MM.1S (cell line): ENCODE data around the gene IFIT1B.
"Not testable (repeated sequence)": the region's sequence is repeated elsewhere in the genome, so short reads cannot be mapped to it uniquely, and the experiment has no call there.

Source experiments
- DNase-seq: peaks from one replicate; pipeline ENCODE4 v3.0.0-alpha.2; 2015
- H2AFZ ChIP-seq: fragments of 300-600 bp; sonication (generic); 2 replicates; pipeline ENCODE4 v1.6.0; 2016; ENCODE audit warnings: antibody characterized with exemption, low read length
- H3F3A ChIP-seq: fragments of 300-600 bp; sonication (generic); 2 replicates; pipeline ENCODE4 v1.6.1; 2016; ENCODE audit warnings: mild to moderate bottlenecking, antibody characterized with exemption, low read length, moderate library complexity, mixed read lengths; ENCODE audit not compliant: insufficient read depth
- H3K27ac ChIP-seq: fragments of 300-600 bp; sonication (generic); 2 replicates; pipeline ENCODE4 v1.5.1; 2016; ENCODE audit warnings: mild to moderate bottlenecking, low read length
- H3K27me3 ChIP-seq: fragments of 300-600 bp; sonication (generic); replicated peaks from 2 replicates; pipeline ENCODE4 v1.6.0; 2016; ENCODE audit warnings: low read length; ENCODE audit not compliant: insufficient read depth
- H3K36me3 ChIP-seq: fragments of 300-600 bp; sonication (generic); replicated peaks from 2 replicates; pipeline ENCODE4 v1.6.1; 2016; ENCODE audit warnings: mild to moderate bottlenecking, low read length, mixed read lengths; ENCODE audit not compliant: insufficient read depth
- H3K4me1 ChIP-seq: fragments of 300-600 bp; sonication (generic); 2 replicates; pipeline ENCODE4 v1.6.1; 2016; ENCODE audit warnings: low read length, mixed read lengths
- H3K4me2 ChIP-seq: fragments of 300-600 bp; sonication (generic); 2 replicates; pipeline ENCODE4 v1.6.0; 2016; ENCODE audit warnings: low read depth, low read length
- H3K4me3 ChIP-seq: fragments of 300-600 bp; sonication (generic); 2 replicates; pipeline ENCODE4 v1.5.1; 2016; ENCODE audit warnings: low read length, mixed read lengths
- H3K79me2 ChIP-seq: fragments of 300-600 bp; sonication (generic); 2 replicates; pipeline ENCODE4 v1.6.1; 2016; ENCODE audit warnings: mixed run types, low read length, mixed read lengths
- H3K9ac ChIP-seq: fragments of 300-600 bp; sonication (generic); 2 replicates; pipeline ENCODE4 v1.6.1; 2016; ENCODE audit warnings: low read length, mixed read lengths
- H3K9me2 ChIP-seq: fragments of 300-600 bp; sonication (generic); replicated peaks from 2 replicates; pipeline ENCODE4 v1.6.1; 2016; ENCODE audit warnings: mild to moderate bottlenecking, low read length, mixed read lengths; ENCODE audit not compliant: insufficient read depth
- H3K9me3 ChIP-seq: fragments of 300-600 bp; sonication (generic); replicated peaks from 2 replicates; pipeline ENCODE4 v1.6.1; 2016; ENCODE audit warnings: mild to moderate bottlenecking, low read length, mixed read lengths; ENCODE audit not compliant: insufficient read depth
- H4K20me1 ChIP-seq: fragments of 300-600 bp; sonication (generic); 2 replicates; pipeline ENCODE4 v1.6.1; 2016; ENCODE audit warnings: mild to moderate bottlenecking, low read length, moderate library complexity, mixed read lengths; ENCODE audit not compliant: insufficient read depth
- EZH2 ChIP-seq: fragments of 300-600 bp; sonication (generic); optimal IDR thresholded peaks from 2 replicates; pipeline ENCODE3; 2017; ENCODE audit warnings: low read depth, mild to moderate bottlenecking, antibody characterized with exemption, low read length, mixed read lengths
- EZH2phosphoT487 ChIP-seq: fragments of 300-600 bp; sonication (generic); IDR thresholded peaks from 2 replicates; pipeline ENCODE4 v1.6.1; 2018; ENCODE audit warnings: antibody characterized with exemption, low read length
- TF ChIP-seq, protein P1 (sequence below): fragments of 300-600 bp; sonication (generic); IDR thresholded peaks from 2 replicates; pipeline ENCODE4 v1.5.1; 2016; ENCODE audit warnings: antibody characterized with exemption, low read length, mixed read lengths

The IFIT1B gene

DNA sequence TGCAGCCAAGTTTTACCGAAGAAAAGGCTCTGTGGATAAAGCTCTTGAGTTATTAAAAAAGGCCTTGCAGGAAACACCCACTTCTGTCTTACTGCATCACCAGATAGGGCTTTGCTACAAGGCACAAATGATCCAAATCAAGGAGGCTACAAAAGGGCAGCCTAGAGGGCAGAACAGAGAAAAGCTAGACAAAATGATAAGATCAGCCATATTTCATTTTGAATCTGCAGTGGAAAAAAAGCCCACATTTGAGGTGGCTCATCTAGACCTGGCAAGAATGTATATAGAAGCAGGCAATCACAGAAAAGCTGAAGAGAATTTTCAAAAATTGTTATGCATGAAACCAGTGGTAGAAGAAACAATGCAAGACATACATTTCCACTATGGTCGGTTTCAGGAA, 25.2 kb downstream of the IFIT1B start:
- H2AFZ ChIP-seq: no peak overlapping the region
- H3K4me2 ChIP-seq: no peak overlapping the region
- H3K36me3 ChIP-seq: no peaks in the 10 kb centered on the region
- TF ChIP-seq, protein P1, sequence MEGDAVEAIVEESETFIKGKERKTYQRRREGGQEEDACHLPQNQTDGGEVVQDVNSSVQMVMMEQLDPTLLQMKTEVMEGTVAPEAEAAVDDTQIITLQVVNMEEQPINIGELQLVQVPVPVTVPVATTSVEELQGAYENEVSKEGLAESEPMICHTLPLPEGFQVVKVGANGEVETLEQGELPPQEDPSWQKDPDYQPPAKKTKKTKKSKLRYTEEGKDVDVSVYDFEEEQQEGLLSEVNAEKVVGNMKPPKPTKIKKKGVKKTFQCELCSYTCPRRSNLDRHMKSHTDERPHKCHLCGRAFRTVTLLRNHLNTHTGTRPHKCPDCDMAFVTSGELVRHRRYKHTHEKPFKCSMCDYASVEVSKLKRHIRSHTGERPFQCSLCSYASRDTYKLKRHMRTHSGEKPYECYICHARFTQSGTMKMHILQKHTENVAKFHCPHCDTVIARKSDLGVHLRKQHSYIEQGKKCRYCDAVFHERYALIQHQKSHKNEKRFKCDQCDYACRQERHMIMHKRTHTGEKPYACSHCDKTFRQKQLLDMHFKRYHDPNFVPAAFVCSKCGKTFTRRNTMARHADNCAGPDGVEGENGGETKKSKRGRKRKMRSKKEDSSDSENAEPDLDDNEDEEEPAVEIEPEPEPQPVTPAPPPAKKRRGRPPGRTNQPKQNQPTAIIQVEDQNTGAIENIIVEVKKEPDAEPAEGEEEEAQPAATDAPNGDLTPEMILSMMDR: no peak
- TF ChIP-seq EZH2 (no peak), EZH2phosphoT487 (no peak)
- H3K27me3 ChIP-seq: no peaks in the 10 kb centered on the region
- no peaks in the 10 kb centered on the region for H3K9me2 ChIP-seq
- H3K79me2 ChIP-seq: no peaks in the 10 kb centered on the region
- H3K9me3 ChIP-seq: no peaks in the 10 kb centered on the region
- no peak overlapping the region for H3K9ac ChIP-seq
- no peak overlapping the region for H3K4me3 ChIP-seq
- DNase-seq: no peak
- H3F3A ChIP-seq: no peaks in the 10 kb centered on the region
- H4K20me1 ChIP-seq: no peaks in the 10 kb centered on the region
- no peak overlapping the region for H3K27ac ChIP-seq
- no peaks in the 10 kb centered on the region for H3K4me1 ChIP-seq

DNA sequence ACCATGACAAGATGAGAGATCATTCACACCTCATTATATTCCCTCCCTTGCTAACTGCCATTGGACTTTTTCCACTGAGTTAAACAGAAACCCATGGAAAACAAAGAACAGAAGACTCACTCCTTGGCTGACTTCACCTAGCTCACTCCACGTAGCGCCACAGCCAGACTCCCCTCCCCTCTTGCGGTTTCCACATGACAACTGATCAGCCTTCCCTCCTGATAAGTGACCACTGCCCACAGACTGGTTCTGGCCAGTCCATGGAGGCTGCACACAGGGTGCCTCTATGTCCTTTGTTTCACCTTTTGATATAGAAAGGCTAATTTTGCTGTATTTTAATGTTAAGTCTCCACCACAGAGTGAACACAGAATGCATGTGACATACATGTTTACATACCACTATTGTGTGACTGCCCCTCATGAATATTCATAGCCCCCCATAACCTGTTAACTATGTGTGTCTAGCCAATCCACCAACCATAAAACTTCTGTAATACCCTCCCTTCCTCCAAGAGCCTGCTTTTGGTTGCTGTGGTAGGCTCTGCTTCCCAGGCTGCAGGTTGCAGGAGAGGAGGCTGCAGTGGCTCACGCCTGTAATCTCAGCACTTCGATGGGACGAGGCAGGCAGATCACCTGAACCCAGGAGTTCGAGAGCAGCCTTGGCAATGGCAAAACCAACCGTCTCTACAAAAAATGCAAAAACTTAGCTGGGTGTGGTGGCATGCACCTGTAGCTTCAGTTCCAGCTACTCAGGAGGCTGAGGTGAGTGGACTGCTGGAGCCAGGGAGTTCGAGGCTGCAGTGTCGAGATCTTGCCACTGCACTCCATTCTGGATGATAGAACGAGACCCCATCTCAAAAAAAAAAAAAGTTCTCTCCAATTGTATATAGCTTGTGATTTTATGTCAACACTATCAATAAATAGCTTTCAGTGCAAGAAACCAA, 26.5 kb downstream of the IFIT1B start:
- Histone ChIP-seq H3K79me2 (no peaks in the 10 kb centered on the region), H3K9ac (no peak overlapping the region), H4K20me1 (no peaks in the 10 kb centered on the region), H3K4me3 (no peak overlapping the region), H3K9me3 (no peaks in the 10 kb centered on the region), H2AFZ (no peak overlapping the region), H3K4me2 (no peak overlapping the region), H3F3A (no peaks in the 10 kb centered on the region), H3K27me3 (no peaks in the 10 kb centered on the region), H3K4me1 (no peaks in the 10 kb centered on the region), H3K9me2 (no peaks in the 10 kb centered on the region), H3K36me3 (no peaks in the 10 kb centered on the region), H3K27ac (no peak overlapping the region)
- TF ChIP-seq EZH2 (no peak), EZH2phosphoT487 (no peak)
- TF ChIP-seq, protein P1: no peak
- DNase-seq: no peak

DNA sequence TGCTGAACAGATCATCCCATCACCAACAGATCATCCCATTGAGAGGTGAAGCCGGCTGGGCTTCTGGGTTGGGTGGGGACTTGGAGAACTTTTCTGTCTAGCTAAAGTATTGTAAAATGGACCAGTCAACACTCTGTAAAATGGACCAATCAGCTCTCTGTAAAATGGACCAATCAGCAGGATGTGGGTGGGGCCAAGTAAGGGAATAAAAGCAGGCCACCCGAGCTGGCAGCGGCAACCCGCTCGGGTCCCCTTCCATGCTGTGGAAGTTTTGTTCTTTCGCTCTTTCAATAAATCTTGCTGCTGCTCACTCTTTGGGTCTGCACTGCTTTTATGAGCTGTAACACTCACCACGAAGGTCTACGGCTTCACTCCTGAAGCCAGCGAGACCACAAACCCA, 28.3 kb downstream of the IFIT1B start:
- H3K4me1 ChIP-seq, H4K20me1 ChIP-seq, H3K79me2 ChIP-seq, H3F3A ChIP-seq, H3K9ac ChIP-seq, H3K4me3 ChIP-seq, H3K9me3 ChIP-seq, H2AFZ ChIP-seq, DNase-seq, H3K27me3 ChIP-seq, H3K27ac ChIP-seq, H3K36me3 ChIP-seq, H3K9me2 ChIP-seq, H3K4me2 ChIP-seq: not testable (repeated sequence)

DNA sequence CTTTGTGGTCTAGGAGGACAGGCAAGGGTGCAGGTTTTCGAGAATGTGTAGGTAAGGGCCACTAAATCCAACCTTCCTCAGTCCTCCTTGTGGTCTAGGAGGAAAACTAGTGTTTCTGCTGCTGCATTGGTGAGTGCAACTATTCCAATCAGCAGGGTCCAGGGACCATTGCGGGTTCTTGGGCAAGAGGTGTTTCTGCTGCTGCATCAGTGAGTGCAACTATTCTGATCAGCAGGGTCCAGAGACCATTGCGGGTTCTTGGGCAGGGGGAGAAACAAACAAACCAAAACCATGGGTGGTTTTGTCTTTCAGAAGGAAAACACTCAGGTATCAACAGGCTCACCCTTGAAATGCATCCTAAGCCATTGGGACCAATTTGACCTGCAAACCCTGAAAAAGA, 29.9 kb downstream of the IFIT1B start:
- H3K4me1 ChIP-seq, H3F3A ChIP-seq, H3K79me2 ChIP-seq, H3K27me3 ChIP-seq, H3K4me2 ChIP-seq, DNase-seq, H3K36me3 ChIP-seq, H4K20me1 ChIP-seq, H3K9ac ChIP-seq, H3K4me3 ChIP-seq, H2AFZ ChIP-seq, H3K27ac ChIP-seq, H3K9me2 ChIP-seq, H3K9me3 ChIP-seq: not testable (repeated sequence)

DNA sequence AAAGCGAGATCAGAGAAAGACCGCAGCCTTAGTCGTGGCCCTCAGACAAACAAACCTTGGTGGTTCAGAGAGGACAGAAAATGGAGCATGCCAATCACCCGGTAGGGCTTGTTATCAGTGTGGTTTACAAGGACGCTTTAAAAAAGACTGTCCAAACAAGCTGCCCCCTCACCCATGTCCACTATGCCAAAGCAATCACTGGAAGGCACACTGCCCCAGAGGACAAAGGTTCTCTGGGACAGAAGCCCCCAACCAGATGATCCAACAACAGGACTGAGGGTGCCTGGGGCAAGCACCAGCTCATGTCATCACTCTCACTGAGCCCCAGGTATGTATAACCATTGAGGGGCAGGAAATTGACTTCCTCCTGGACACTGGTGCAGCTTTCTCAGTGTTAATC, 31.4 kb downstream of the IFIT1B start:
- H3K9me2 ChIP-seq, H3K79me2 ChIP-seq, H3K9me3 ChIP-seq, H3K9ac ChIP-seq, H3K27ac ChIP-seq, H4K20me1 ChIP-seq, H3K4me2 ChIP-seq, H2AFZ ChIP-seq, DNase-seq, H3K36me3 ChIP-seq, H3K27me3 ChIP-seq, H3F3A ChIP-seq, H3K4me3 ChIP-seq, H3K4me1 ChIP-seq: not testable (repeated sequence)

DNA sequence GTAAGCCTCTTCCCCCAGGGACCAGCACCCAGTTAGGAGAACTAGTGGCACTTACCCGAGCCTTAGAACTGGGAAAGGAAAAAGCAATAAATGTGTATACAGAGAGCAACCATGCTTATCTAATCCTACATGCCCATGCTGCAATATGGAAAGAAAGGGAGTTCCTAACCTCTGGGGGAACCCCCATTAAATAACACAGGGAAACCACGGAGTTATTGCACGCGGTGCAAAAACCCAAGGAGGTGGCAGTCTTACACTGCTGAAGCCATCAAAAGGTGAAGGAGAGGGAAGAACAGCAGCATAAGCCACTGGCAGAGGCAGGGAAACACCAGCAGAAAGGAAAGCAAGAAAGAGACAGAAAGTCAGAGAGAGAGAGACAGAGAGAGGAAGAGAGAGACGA, 32.7 kb downstream of the IFIT1B start:
- H3K4me1 ChIP-seq, H3K9me3 ChIP-seq, H3K36me3 ChIP-seq, H3K27me3 ChIP-seq, H3K9ac ChIP-seq, DNase-seq, H3K4me3 ChIP-seq, H3K4me2 ChIP-seq, H2AFZ ChIP-seq, H3F3A ChIP-seq, H4K20me1 ChIP-seq, H3K9me2 ChIP-seq, H3K27ac ChIP-seq: not testable (repeated sequence)
- H3K79me2 ChIP-seq: peaks cover 11% of the 10 kb centered on the region
